ENCODE results near the gene COX5A.

Gene COX5A

GRCh38 chr15:74937590-74938371, at the start of gene COX5A:
Gene COX5A (minus strand): TSS chr15:74938073. CDS start chr15:74938014, 59 bp downstream.
- H3K4me3 Mint-ChIP-seq, result peak within 1 kb of the TSS; percentile 98
- no peaks in the 10 kb centered on the region for H3K9me3 Mint-ChIP-seq (ENCODE audit: low read depth)
- no peaks in the 10 kb centered on the region for H3K27me3 Mint-ChIP-seq
- H3K27ac Mint-ChIP-seq, result peak within 1 kb of the TSS; percentile 94
- H3K4me1 Mint-ChIP-seq (ENCODE audit: low read depth), result peaks cover 30% of the 10 kb centered on the region
- H3K36me3 Mint-ChIP-seq, result peaks cover 3% of the 10 kb centered on the region

GRCh38 chr15:74983725-74984231, 45.9 kb upstream of the COX5A start:
- H3K9me3 Mint-ChIP-seq (ENCODE audit: low read depth), result no peaks in the 10 kb centered on the region
- H3K27me3 Mint-ChIP-seq, result peaks cover 3% of the 10 kb centered on the region
- H3K4me1 Mint-ChIP-seq (ENCODE audit: low read depth), result peaks cover 8% of the 10 kb centered on the region
- peak overlapping the region; percentile 90 for H3K27ac Mint-ChIP-seq
- H3K36me3 Mint-ChIP-seq, result no peaks in the 10 kb centered on the region
- peak overlapping the region; percentile 36 for H3K4me3 Mint-ChIP-seq

- Mint-ChIP-seq H3K9me3 (ENCODE audit: low read depth) (no peaks in the 10 kb centered on the region), H3K4me1 (ENCODE audit: low read depth) (peaks cover 18% of the 10 kb centered on the region), H3K36me3 (no peaks in the 10 kb centered on the region), H3K27ac (no peak overlapping the region), H3K4me3 (no peak overlapping the region), H3K27me3 (peaks cover 3% of the 10 kb centered on the region)
Measured at GRCh38 chr15:74982183-74982582, 44.3 kb upstream of the COX5A start.

- Mint-ChIP-seq H3K36me3 (no peaks in the 10 kb centered on the region), H3K27me3 (peaks cover 3% of the 10 kb centered on the region), H3K9me3 (ENCODE audit: low read depth) (no peaks in the 10 kb centered on the region), H3K4me1 (ENCODE audit: low read depth) (peaks cover 11% of the 10 kb centered on the region), H3K27ac (no peak overlapping the region), H3K4me3 (no peak overlapping the region)
Measured at GRCh38 chr15:74978503-74978902, 40.6 kb upstream of the COX5A start.

GRCh38 chr15:74978077-74978476, 40.2 kb upstream of the COX5A start:
- H3K4me3 Mint-ChIP-seq, result no peak overlapping the region
- peaks cover 11% of the 10 kb centered on the region for H3K4me1 Mint-ChIP-seq (ENCODE audit: low read depth)
- H3K27me3 Mint-ChIP-seq, result peaks cover 3% of the 10 kb centered on the region
- H3K36me3 Mint-ChIP-seq, result no peaks in the 10 kb centered on the region
- no peaks in the 10 kb centered on the region for H3K9me3 Mint-ChIP-seq (ENCODE audit: low read depth)
- H3K27ac Mint-ChIP-seq, result peak overlapping the region; percentile 13

GRCh38 chr15:74977599-74977998, 39.7 kb upstream of the COX5A start:
- H3K9me3 Mint-ChIP-seq (ENCODE audit: low read depth), result no peaks in the 10 kb centered on the region
- H3K4me1 Mint-ChIP-seq (ENCODE audit: low read depth), result peaks cover 11% of the 10 kb centered on the region
- H3K4me3 Mint-ChIP-seq, result no peak overlapping the region
- H3K27me3 Mint-ChIP-seq, result peaks cover 7% of the 10 kb centered on the region
- peak overlapping the region; percentile 13 for H3K27ac Mint-ChIP-seq
- no peaks in the 10 kb centered on the region for H3K36me3 Mint-ChIP-seq

GRCh38 chr15:74976159-74976558, 38.3 kb upstream of the COX5A start:
- Mint-ChIP-seq H3K4me1 (ENCODE audit: low read depth) (peaks cover 11% of the 10 kb centered on the region), H3K36me3 (no peaks in the 10 kb centered on the region), H3K27ac (no peak overlapping the region), H3K4me3 (no peak overlapping the region), H3K9me3 (ENCODE audit: low read depth) (no peaks in the 10 kb centered on the region), H3K27me3 (peaks cover 7% of the 10 kb centered on the region)

- Mint-ChIP-seq H3K4me3 (no peak overlapping the region), H3K36me3 (no peaks in the 10 kb centered on the region), H3K4me1 (ENCODE audit: low read depth) (no peaks in the 10 kb centered on the region), H3K27ac (no peak overlapping the region), H3K9me3 (ENCODE audit: low read depth) (no peaks in the 10 kb centered on the region), H3K27me3 (peaks cover under 1% of the 10 kb centered on the region)
Measured at GRCh38 chr15:74967670-74968069, 29.8 kb upstream of the COX5A start.

- no peak overlapping the region for H3K27ac Mint-ChIP-seq
- H3K9me3 Mint-ChIP-seq (ENCODE audit: low read depth), result no peaks in the 10 kb centered on the region
- H3K4me3 Mint-ChIP-seq, result no peak overlapping the region
- no peaks in the 10 kb centered on the region for H3K36me3 Mint-ChIP-seq
- peaks cover 5% of the 10 kb centered on the region for H3K27me3 Mint-ChIP-seq
- H3K4me1 Mint-ChIP-seq (ENCODE audit: low read depth), result peaks cover 9% of the 10 kb centered on the region
Measured at GRCh38 chr15:74964794-74965193, 26.9 kb upstream of the COX5A start.

GRCh38 chr15:74963213-74963612, 25.3 kb upstream of the COX5A start:
- Mint-ChIP-seq H3K9me3 (ENCODE audit: low read depth) (no peaks in the 10 kb centered on the region), H3K4me1 (ENCODE audit: low read depth) (peaks cover 19% of the 10 kb centered on the region), H3K4me3 (no peak overlapping the region), H3K27me3 (peaks cover 5% of the 10 kb centered on the region), H3K27ac (no peak overlapping the region), H3K36me3 (no peaks in the 10 kb centered on the region)

- no peaks in the 10 kb centered on the region for H3K36me3 Mint-ChIP-seq
- H3K9me3 Mint-ChIP-seq (ENCODE audit: low read depth), result no peaks in the 10 kb centered on the region
- H3K4me1 Mint-ChIP-seq (ENCODE audit: low read depth), result peaks cover 23% of the 10 kb centered on the region
- H3K27ac Mint-ChIP-seq, result no peak overlapping the region
- H3K27me3 Mint-ChIP-seq, result peaks cover 7% of the 10 kb centered on the region
- no peak overlapping the region for H3K4me3 Mint-ChIP-seq
Measured at GRCh38 chr15:74962671-74963070, 24.8 kb upstream of the COX5A start.

- no peaks in the 10 kb centered on the region for H3K9me3 Mint-ChIP-seq (ENCODE audit: low read depth)
- no peak overlapping the region for H3K4me3 Mint-ChIP-seq
- no peak overlapping the region for H3K27ac Mint-ChIP-seq
- H3K27me3 Mint-ChIP-seq, result peaks cover 7% of the 10 kb centered on the region
- peaks cover 23% of the 10 kb centered on the region for H3K4me1 Mint-ChIP-seq (ENCODE audit: low read depth)
- no peaks in the 10 kb centered on the region for H3K36me3 Mint-ChIP-seq
Measured at GRCh38 chr15:74962219-74962618, 24.3 kb upstream of the COX5A start.

GRCh38 chr15:74961616-74962015, 23.7 kb upstream of the COX5A start:
- Mint-ChIP-seq H3K4me1 (ENCODE audit: low read depth) (peaks cover 23% of the 10 kb centered on the region), H3K27ac (peak overlapping the region; percentile 71), H3K4me3 (no peak overlapping the region), H3K9me3 (ENCODE audit: low read depth) (no peaks in the 10 kb centered on the region), H3K27me3 (peaks cover 7% of the 10 kb centered on the region), H3K36me3 (no peaks in the 10 kb centered on the region)

- H3K4me3 Mint-ChIP-seq, result no peak overlapping the region
- H3K27me3 Mint-ChIP-seq, result peaks cover 7% of the 10 kb centered on the region
- no peaks in the 10 kb centered on the region for H3K36me3 Mint-ChIP-seq
- peak overlapping the region; percentile 71 for H3K27ac Mint-ChIP-seq
- peaks cover 23% of the 10 kb centered on the region for H3K4me1 Mint-ChIP-seq (ENCODE audit: low read depth)
- no peaks in the 10 kb centered on the region for H3K9me3 Mint-ChIP-seq (ENCODE audit: low read depth)
Measured at GRCh38 chr15:74960995-74961588, 23.2 kb upstream of the COX5A start.

GRCh38 chr15:74960286-74960685, 22.4 kb upstream of the COX5A start:
- H3K9me3 Mint-ChIP-seq (ENCODE audit: low read depth), result no peaks in the 10 kb centered on the region
- no peak overlapping the region for H3K4me3 Mint-ChIP-seq
- no peak overlapping the region for H3K27ac Mint-ChIP-seq
- H3K27me3 Mint-ChIP-seq, result peaks cover 7% of the 10 kb centered on the region
- H3K36me3 Mint-ChIP-seq, result no peaks in the 10 kb centered on the region
- peaks cover 26% of the 10 kb centered on the region for H3K4me1 Mint-ChIP-seq (ENCODE audit: low read depth)

Data from activated naive CD8-positive, alpha-beta T cell (primary cell).